ENCODE measurements around the gene SERGEF. TPM values are rescaled to one million over a fixed set of nuclear protein-coding genes. Genes with fewer than 3 reads are reported as not detected.

The SERGEF gene
- polyA plus RNA-seq, 2 of the 4 experiments (the other 2 are of a cell fraction), result 20.7 to 24.1 TPM

- no peak for FAIRE-seq
- Histone ChIP-seq H3K4me1 (no peaks in the 10 kb centered on the region), H3K9me3 (no peaks in the 10 kb centered on the region), H3K4me2 (no peak overlapping the region), H3K27ac (no peak overlapping the region), H3K4me3 (no peak overlapping the region)
- WGBS (ENCODE audit: missing lambda C conversion rate), result 88% methylated on average over 4 of the region's 4 CpGs
- CTCF ChIA-PET, result interaction anchor here (0.7 to 1.3 kb wide), 3 partner anchors 9 to 317 kb away, joined by 3 read pairs; no protein-coding TSS in a partner anchor
- POLR2A ChIA-PET, result no interaction called here
- TF ChIP-seq FOSB (CRISPR knock-in tag; IDR thresholded peaks at IDR 0.05) (no peak), RARB (CRISPR knock-in tag; IDR thresholded peaks at IDR 0.05) (no peak), BCL3 (IDR thresholded peaks at IDR 0.05) (no peak), ZFP36 (IDR thresholded peaks at IDR 0.05; ENCODE audit: borderline replicate concordance, partially characterized antibody) (no peak), POLR2A (IDR thresholded peaks at IDR 0.05; ENCODE audit: low read length) (no peak), ZNF302 (CRISPR knock-in tag; IDR thresholded peaks at IDR 0.05) (no peak), ATOH8 (CRISPR knock-in tag; IDR thresholded peaks at IDR 0.05; ENCODE audit: low read depth) (no peak), ZC3H11A (IDR thresholded peaks at IDR 0.05) (no peak), EHMT2 (IDR thresholded peaks at IDR 0.05; ENCODE audit: low read depth) (no peak), POLR2AphosphoS2 (conservative IDR thresholded peaks at IDR 0.05; ENCODE audit: low read length) (no peak), BHLHE40 (IDR thresholded peaks at IDR 0.05; ENCODE audit: low read depth, low read length) (no peak)
- ATAC-seq, result no peak
- DNase-seq (ENCODE audit: low read depth in 1 of 2, low spot score in 1 of 2), result no peak
Observed at GRCh38 chr11:17914957-17915356, 97.9 kb downstream of the SERGEF start.

GRCh38 chr11:17907046-17907445 is 105.8 kb downstream of the SERGEF start:
- H3K4me2 ChIP-seq, result no peak overlapping the region
- ChIA-PET CTCF (interaction anchor here (1.0 to 1.4 kb wide), 3 partner anchors 45 to 305 kb away, joined by 3 read pairs; no protein-coding TSS in a partner anchor), POLR2A (no interaction called here)
- H3K4me3 ChIP-seq, result no peak overlapping the region
- DNase-seq (ENCODE audit: low read depth in 1 of 2, low spot score in 1 of 2), result no peak
- FAIRE-seq, result no peak
- TF ChIP-seq CTCF (IDR thresholded peaks at IDR 0.05), result no peak
- no peak for TF ChIP-seq E2F6 (IDR thresholded peaks at IDR 0.05; ENCODE audit: borderline replicate concordance, low read depth)
- no peak for TF ChIP-seq FOXS1 (CRISPR knock-in tag; IDR thresholded peaks at IDR 0.05)
- no peak for TF ChIP-seq CHD4 (IDR thresholded peaks at IDR 0.05; ENCODE audit: borderline replicate concordance)
- TF ChIP-seq HMGXB4 (CRISPR knock-in tag; IDR thresholded peaks at IDR 0.05; ENCODE audit: borderline replicate concordance), result no peak
- no peak for TF ChIP-seq JUN (IDR thresholded peaks at IDR 0.05)
- no peak for TF ChIP-seq RFX5 (IDR thresholded peaks at IDR 0.05)
- no peak for TF ChIP-seq REST (IDR thresholded peaks at IDR 0.05)
- TF ChIP-seq ZFP36 (IDR thresholded peaks at IDR 0.05; ENCODE audit: borderline replicate concordance, partially characterized antibody), result no peak
- TF ChIP-seq GATA3 (IDR thresholded peaks at IDR 0.05; ENCODE audit: borderline replicate concordance), result no peak
- no peak for TF ChIP-seq FOSB (CRISPR knock-in tag; IDR thresholded peaks at IDR 0.05)
- no peak for TF ChIP-seq NR3C1 (IDR thresholded peaks at IDR 0.05)
- no peak for TF ChIP-seq CBX8 (IDR thresholded peaks at IDR 0.05)
- no peak for TF ChIP-seq SREBF2 (IDR thresholded peaks at IDR 0.05)
- no peak for TF ChIP-seq HOXB5 (CRISPR knock-in tag; IDR thresholded peaks at IDR 0.05)
- no peak for TF ChIP-seq ZNF302 (CRISPR knock-in tag; IDR thresholded peaks at IDR 0.05)
- TF ChIP-seq EHF (CRISPR knock-in tag; IDR thresholded peaks at IDR 0.05), result no peak
- TF ChIP-seq NFE2L2 (conservative IDR thresholded peaks at IDR 0.05; ENCODE audit: low read length), result no peak
- no peaks in the 10 kb centered on the region for H3K9me3 ChIP-seq
- no peaks in the 10 kb centered on the region for H3K4me1 ChIP-seq
- WGBS (ENCODE audit: missing lambda C conversion rate), result 94% methylated on average over 1 of the region's 1 CpG
- ATAC-seq, result no peak
- H3K27ac ChIP-seq, result no peak overlapping the region

All from A549 (cell line).